ENCODE data around the gene EGLN1. TPM values are rescaled to one million over a fixed set of nuclear protein-coding genes. Genes with fewer than 3 reads are reported as not detected.

The EGLN1 gene
- total RNA-seq, 1 experiment from 2014 or later, result 11.6 TPM

DNA sequence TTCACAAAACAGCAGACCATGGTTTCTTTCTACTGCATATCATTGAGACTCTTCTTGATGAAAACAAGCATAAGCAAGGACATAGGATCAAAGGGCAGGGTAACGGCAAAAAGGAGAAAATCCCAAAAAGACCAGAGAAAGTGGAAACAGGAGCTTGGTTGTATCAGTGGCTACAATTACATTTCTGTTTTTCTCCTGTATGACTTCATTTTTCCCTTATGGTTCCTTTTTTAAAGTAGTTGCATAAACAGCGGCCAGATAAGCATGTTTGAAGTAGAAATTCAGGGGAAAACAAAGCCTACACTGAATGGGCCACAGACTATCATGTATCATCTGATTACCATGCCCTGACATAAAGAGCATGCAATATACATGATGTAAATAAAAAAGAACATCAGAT lies 4.6 kb downstream of the EGLN1 start:
- DNase-seq, result no peak
- H3K4me3 ChIP-seq (ENCODE audit: insufficient read depth, low read depth, low read length), result no peak overlapping the region

DNA sequence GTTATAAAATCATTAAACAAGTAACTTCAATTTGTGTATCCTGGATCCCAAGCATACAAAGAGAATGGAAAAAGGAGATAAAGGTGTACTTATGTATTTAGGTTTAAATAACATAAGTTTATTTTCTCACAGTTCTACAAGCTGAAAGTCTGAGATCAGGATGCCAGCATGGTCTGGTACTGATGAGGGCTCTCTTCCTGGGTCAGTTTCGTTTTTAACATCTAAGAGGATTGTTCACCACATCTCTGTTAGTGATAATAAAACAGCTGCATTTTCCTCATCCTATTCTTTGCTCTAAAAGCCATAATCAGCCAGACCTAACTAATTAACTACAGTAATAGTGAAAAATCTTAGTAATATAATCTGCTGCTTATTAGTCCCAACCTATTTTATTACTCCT lies 5.2 kb downstream of the EGLN1 start:
- Histone ChIP-seq H3K4me3 (ENCODE audit: insufficient read depth, low read depth, low read length) (no peak overlapping the region), H3K36me3 (replicated peaks; ENCODE audit: control insufficient read depth, insufficient read depth, low read length) (no peaks in the 10 kb centered on the region), H3K27me3 (ENCODE audit: control insufficient read depth, insufficient read depth, low read length) (peaks cover 34% of the 10 kb centered on the region)
- DNase-seq, result no peak

More for the DNA sequence above, 4.6 kb downstream of the EGLN1 start:
- H3K36me3 ChIP-seq (replicated peaks; ENCODE audit: control insufficient read depth, insufficient read depth, low read length), result no peaks in the 10 kb centered on the region
- peaks cover 34% of the 10 kb centered on the region for H3K27me3 ChIP-seq (ENCODE audit: control insufficient read depth, insufficient read depth, low read length)

DNA sequence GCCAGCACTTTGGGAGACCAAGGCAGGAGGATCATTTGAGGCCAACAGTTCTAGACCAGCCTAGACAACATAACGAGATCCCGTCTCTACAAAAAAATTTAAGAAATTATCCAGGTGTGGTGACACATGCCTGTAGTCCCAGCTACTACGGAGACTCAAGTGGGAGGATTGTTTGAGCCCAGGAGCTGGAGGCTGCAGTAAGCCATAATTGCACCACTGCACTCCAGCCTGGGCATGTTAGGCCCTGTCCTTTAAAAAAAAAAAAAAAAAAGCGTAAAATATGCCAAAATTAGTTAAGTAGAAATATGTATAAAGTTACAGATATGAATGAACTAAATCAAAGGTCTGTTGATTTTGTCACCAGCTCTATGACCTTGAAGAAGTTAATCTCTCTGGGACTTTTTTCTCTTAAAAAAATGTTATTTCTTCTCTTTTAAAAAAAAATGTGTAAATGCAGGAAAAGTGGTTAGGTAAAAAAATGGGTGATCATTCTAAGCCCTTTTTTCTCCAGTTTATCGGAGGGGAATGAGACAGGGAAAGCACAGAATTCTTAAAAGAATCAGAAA lies 7.0 kb downstream of the EGLN1 start:
- DNase-seq, result no peak

DNA sequence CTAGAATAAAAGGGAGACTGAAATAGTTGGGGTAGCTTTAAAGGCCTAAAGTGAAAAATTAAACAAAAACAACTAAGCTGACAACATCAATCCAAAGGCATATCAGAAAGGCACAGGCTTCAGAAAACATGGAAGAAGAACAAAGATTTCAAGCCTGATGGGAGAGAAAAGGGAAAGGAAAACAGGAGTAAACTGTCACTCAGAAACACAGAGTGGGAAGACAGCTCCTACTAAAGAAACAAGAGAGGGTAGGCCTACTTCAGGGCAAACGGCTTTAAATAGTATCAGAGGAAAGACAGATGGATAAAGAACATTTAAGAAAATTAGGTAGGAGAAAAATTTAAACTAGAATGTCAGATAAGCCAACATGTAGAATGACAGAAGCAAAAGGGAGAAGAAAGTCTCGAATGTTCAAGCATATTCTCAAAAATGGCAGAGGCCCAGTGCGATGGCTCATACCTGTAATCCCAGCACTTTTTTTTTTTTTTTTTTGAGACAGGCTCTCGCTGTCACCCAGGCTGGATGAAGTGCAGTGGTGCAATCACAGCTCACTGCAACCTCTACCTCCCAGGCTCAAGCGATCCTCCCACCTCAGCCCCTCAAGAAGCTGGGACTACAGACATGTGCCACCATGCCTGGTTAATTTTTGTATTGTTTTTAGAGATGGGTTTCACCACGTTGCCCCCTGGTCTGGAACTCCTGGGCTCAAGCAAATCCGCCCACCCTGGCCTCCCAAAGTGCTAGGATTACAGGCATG lies 7.6 kb downstream of the EGLN1 start:
- H3K4me3 ChIP-seq (ENCODE audit: insufficient read depth, low read depth, low read length), result no peak overlapping the region
- peaks cover 13% of the 10 kb centered on the region for H3K27me3 ChIP-seq (ENCODE audit: control insufficient read depth, insufficient read depth, low read length)
- no peak for DNase-seq
- no peaks in the 10 kb centered on the region for H3K36me3 ChIP-seq (replicated peaks; ENCODE audit: control insufficient read depth, insufficient read depth, low read length)

More for the DNA sequence above, 7.0 kb downstream of the EGLN1 start:
- H3K4me3 ChIP-seq (ENCODE audit: insufficient read depth, low read depth, low read length), result no peak overlapping the region
- H3K27me3 ChIP-seq (ENCODE audit: control insufficient read depth, insufficient read depth, low read length), result peaks cover 19% of the 10 kb centered on the region
- no peaks in the 10 kb centered on the region for H3K36me3 ChIP-seq (replicated peaks; ENCODE audit: control insufficient read depth, insufficient read depth, low read length)

DNA sequence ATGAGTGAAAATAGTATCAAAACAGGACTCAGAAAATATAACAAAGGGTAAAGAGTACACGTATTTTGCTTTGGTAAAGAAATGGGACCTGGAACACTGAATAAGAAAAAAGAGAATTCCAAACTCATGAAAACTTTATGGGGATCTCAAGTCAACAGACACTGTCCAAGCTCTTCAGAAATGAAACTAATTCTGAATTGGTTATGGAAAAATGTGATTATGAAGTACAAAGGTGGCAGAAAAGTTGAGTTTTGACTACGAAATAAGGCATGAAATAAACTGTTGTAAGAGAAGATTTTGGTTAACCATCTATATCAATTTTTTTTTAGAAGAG lies 8.4 kb downstream of the EGLN1 start:
- no peak for DNase-seq
- Histone ChIP-seq H3K36me3 (replicated peaks; ENCODE audit: control insufficient read depth, insufficient read depth, low read length) (no peaks in the 10 kb centered on the region), H3K27me3 (ENCODE audit: control insufficient read depth, insufficient read depth, low read length) (peaks cover 6% of the 10 kb centered on the region), H3K4me3 (ENCODE audit: insufficient read depth, low read depth, low read length) (no peak overlapping the region)

DNA sequence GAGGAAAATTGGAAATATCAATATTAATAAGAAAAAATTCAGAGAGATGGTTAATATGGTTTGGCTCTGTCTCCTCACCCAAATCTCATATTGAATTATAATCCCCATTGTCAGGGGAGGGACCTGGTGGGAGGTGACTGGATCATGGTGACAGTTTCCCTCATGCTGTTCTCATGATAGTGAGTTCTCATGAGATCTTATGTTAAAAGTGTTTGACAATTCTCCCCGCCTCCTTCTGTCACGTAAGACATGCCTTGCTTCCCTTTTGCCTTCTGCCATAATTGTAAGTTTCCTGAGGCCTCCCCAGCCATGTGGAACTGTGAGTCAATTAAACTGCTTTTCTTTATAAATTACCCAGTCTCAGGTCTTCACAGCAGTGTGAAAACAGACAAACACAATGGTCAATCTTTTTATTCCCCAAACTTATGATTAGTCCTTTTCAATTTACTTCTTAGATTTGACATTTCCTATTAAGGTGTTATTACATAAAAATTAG lies 11.0 kb downstream of the EGLN1 start:
- Histone ChIP-seq H3K27me3 (ENCODE audit: control insufficient read depth, insufficient read depth, low read length) (no peaks in the 10 kb centered on the region), H3K36me3 (replicated peaks; ENCODE audit: control insufficient read depth, insufficient read depth, low read length) (no peaks in the 10 kb centered on the region), H3K4me3 (ENCODE audit: insufficient read depth, low read depth, low read length) (no peak overlapping the region)
- DNase-seq, result no peak

DNA sequence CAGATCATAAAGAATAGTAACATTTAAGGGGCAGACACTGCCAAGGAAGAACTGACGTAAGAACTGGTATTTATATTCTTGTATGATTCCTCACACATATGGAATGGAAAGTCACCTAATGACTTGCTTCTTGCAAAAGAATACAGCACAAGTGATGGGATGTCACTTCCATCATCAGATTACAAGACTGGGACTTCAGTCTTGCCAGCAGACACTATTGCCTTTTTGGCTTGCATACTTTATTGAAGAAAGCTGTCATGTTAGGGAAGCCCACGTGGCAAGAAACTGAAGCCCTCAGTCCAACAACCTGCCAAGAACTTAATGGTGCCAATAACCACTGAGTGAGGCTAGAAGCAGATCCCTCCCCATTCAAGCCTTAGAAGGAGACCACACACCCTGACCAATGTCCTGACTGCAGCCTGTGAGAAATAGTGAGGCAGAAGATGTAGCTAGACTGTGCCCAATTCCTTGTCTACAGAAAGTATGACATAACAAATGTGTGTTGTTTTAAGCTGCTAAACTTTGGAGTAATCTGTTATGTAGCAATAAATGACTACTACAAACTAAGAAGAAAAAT lies 12.0 kb downstream of the EGLN1 start:
- Histone ChIP-seq H3K4me3 (ENCODE audit: insufficient read depth, low read depth, low read length) (no peak overlapping the region), H3K36me3 (replicated peaks; ENCODE audit: control insufficient read depth, insufficient read depth, low read length) (no peaks in the 10 kb centered on the region), H3K27me3 (ENCODE audit: control insufficient read depth, insufficient read depth, low read length) (no peaks in the 10 kb centered on the region)
- DNase-seq, result no peak

DNA sequence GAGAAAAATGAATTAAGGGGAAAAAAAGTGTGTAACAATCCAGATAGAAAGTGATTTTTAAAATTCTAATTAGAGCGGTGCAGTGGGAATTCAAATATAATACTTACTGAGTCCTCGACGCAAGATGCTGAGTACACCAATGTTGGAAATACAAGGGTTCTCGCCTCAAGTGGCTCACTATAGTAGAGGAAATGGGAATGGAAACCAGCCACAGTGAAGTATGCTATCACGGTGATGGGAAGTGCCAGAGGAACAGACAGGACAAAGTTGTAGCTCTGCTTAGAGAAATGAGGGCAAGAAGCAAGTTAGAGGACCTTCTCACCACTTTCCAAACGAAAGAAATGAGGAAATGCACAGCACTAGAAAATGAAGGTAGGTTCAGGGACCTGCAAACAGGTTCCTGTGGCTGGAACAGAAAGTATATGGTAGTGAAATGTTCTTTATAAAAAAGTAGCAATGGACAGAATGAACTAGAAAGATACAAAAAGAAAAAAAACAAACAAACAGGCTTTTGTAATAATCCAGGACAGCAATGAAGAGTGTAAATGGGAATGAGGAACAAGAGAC lies 13.5 kb downstream of the EGLN1 start:
- H3K27me3 ChIP-seq (ENCODE audit: control insufficient read depth, insufficient read depth, low read length), result no peaks in the 10 kb centered on the region
- DNase-seq, result no peak
- H3K4me3 ChIP-seq (ENCODE audit: insufficient read depth, low read depth, low read length), result no peak overlapping the region
- H3K36me3 ChIP-seq (replicated peaks; ENCODE audit: control insufficient read depth, insufficient read depth, low read length), result no peaks in the 10 kb centered on the region

DNA sequence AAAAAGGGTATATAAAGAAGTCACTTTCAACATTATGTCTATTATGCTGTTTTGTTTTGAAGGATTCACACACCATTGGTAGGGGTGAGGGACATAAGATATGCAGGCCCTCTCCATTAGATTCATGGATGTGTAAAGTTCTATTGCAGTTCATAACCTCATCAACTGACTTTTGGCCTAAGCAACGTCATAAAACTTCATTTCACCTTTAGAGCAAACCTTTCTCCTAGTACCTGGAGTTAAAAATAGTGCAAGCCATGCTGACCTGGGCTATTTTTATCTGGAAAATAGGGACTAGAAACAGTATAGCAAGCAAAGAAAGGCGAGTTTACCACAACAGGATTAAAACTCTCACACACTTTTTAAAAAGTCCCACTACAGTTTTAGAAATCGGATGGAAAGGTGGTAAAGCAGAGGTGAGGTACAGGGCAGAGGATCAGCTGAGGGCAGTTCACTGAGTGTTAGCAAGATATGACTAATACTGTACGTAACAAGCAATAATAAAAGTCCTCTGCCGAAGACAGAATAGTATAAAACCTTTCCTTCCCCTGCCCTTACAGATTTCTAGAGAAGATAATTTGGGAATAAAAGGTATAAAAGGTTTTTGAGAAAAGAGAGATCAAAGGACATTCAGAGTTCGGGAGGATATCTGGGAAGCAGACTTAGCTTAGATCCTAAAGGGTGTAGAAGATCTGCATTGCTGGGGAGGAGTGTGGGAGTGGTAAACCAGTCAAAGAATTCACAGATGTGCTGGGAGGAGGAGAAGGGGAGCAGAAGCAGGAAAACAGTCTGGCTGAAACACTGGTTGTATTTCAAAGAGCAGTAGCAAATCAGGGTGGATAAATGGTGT lies 14.3 kb downstream of the EGLN1 start:
- Histone ChIP-seq H3K4me3 (ENCODE audit: insufficient read depth, low read depth, low read length) (no peak overlapping the region), H3K27me3 (ENCODE audit: control insufficient read depth, insufficient read depth, low read length) (no peaks in the 10 kb centered on the region), H3K36me3 (replicated peaks; ENCODE audit: control insufficient read depth, insufficient read depth, low read length) (no peaks in the 10 kb centered on the region)
- no peak for DNase-seq

DNA sequence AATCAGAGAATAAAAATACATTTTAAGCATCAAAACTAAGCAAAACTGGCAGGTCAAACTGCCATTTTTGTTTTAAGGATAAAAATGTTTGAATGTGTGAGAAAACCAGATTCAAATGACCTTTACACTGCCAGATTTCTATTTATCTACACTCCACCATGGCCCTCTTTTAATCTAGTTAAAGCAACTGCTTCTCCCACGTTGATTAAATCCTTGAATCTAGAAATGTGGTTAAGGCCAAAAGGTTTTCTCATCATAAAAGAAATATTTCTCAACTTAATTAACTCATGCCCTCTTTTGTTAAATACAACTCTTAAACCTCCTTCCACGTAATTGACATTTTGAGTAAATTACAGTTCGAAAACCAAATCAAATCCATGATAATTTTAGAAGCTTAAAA lies 15.0 kb downstream of the EGLN1 start:
- H3K4me3 ChIP-seq (ENCODE audit: insufficient read depth, low read depth, low read length), result no peak overlapping the region
- no peaks in the 10 kb centered on the region for H3K36me3 ChIP-seq (replicated peaks; ENCODE audit: control insufficient read depth, insufficient read depth, low read length)
- no peaks in the 10 kb centered on the region for H3K27me3 ChIP-seq (ENCODE audit: control insufficient read depth, insufficient read depth, low read length)
- DNase-seq, result no peak

DNA sequence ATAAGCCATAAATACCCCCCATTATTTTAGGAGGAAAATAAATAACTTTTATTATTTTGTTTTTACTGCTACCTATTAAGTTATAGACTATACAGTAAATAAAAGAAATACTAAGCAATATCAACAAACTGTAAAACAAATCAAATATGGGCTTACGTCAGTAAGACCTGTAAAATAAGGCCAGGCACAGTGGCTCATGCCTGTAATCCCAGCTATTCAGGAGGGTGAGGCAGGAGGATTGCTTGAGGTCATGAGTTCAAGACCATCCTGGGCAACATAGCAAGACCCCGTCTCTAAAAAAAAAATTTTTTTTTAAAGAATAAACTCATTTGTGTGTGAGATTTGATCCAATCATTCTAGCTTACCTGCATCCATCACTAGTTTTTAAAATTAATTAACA lies 17.8 kb downstream of the EGLN1 start:
- no peaks in the 10 kb centered on the region for H3K27me3 ChIP-seq (ENCODE audit: control insufficient read depth, insufficient read depth, low read length)
- H3K36me3 ChIP-seq (replicated peaks; ENCODE audit: control insufficient read depth, insufficient read depth, low read length), result no peaks in the 10 kb centered on the region
- no peak overlapping the region for H3K4me3 ChIP-seq (ENCODE audit: insufficient read depth, low read depth, low read length)
- no peak for DNase-seq

DNA sequence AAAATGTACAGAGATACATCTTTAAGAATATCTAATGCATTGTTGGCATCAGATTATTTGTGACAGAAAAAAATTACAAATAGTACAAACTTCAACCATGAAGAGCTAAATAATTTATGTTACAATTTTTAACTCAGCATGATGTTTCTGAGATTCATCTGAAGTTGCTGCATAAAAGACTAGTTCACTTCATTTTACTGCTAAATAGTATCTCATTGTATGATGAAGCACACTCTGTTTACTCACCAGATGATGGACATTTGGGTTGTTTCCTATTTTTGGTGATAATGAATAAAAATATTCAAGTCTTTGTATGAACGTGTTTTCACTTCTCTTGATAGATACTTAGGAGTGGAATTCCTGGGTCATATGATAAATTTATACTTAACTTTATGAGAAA lies 20.6 kb downstream of the EGLN1 start:
- Histone ChIP-seq H3K36me3 (replicated peaks; ENCODE audit: control insufficient read depth, insufficient read depth, low read length) (no peaks in the 10 kb centered on the region), H3K4me3 (ENCODE audit: insufficient read depth, low read depth, low read length) (no peak overlapping the region), H3K27me3 (ENCODE audit: control insufficient read depth, insufficient read depth, low read length) (no peaks in the 10 kb centered on the region)
- no peak for DNase-seq

DNA sequence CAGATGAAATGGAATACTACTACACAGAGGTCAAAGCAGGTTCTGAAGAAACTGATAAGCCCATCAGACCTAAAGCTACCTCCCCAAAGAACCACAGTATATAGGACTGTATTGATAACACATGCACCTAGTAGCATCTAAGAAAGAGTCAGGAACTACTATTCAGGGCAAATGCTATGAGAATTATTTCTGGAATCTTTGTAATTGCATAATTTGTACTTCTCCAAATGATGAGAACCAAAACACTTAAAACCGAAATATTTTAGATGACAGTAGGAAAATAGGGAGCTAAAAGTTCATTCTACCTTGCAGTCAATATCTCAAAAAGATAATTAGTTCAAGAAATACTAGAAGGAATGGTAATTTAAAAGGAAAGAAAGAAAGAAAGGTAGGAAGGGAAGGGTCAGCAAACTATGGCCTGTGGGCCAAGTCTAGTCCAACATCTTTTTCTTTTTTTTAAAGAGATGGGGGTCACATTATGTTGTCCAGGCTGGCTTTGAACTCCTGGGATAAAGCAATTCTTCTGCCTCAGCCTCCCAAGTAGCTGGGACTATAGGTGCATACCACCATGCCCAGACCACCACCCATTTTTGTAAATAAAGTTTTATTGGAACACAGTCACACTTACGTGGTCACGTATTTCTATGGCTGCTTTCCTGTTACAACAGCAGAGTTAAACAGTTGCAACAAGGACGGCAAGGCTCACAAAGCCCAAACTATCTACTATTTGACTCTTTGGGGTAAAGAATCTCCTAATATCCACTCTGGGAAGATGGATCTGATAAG lies 24.0 kb downstream of the EGLN1 start:
- DNase-seq, result no peak
- Histone ChIP-seq H3K4me3 (ENCODE audit: insufficient read depth, low read depth, low read length) (no peak overlapping the region), H3K36me3 (replicated peaks; ENCODE audit: control insufficient read depth, insufficient read depth, low read length) (no peaks in the 10 kb centered on the region), H3K27me3 (ENCODE audit: control insufficient read depth, insufficient read depth, low read length) (no peaks in the 10 kb centered on the region)

DNA sequence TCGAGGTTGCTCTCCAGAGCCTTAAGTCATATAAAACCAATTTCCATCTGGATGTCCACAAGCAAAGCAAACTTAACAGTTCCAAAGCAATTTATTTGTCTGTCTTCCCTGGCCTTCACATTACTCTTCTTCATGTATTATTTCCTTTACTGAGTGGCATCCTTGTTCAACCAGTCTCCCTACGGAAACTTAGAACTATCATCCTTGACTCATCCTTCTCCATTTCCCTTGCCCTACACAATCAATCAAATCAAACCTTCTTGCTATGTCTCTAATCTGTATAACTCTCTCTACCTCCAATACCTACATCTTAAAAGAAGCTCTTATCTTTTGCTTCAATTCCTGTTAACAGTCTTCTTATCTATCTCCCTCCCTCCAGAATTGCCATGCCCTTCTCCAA lies 25.4 kb downstream of the EGLN1 start:
- DNase-seq, result no peak
- Histone ChIP-seq H3K27me3 (ENCODE audit: control insufficient read depth, insufficient read depth, low read length) (no peaks in the 10 kb centered on the region), H3K36me3 (replicated peaks; ENCODE audit: control insufficient read depth, insufficient read depth, low read length) (no peaks in the 10 kb centered on the region), H3K4me3 (ENCODE audit: insufficient read depth, low read depth, low read length) (no peak overlapping the region)

Data from H7 (cell line).